Measurements from ENCODE around the gene CNGA3. TPM values are rescaled to one million over a fixed set of nuclear protein-coding genes. Genes with fewer than 3 reads are reported as not detected.

The CNGA3 gene
- total and polyA plus RNA-seq, 2 donors (not counting 3 experiments of a cell fraction or from before 2014, with no cell fraction given): not detected

GRCh38 chr2:98311771-98312545, 34.3 kb upstream of the CNGA3 start:
- Histone ChIP-seq H3K27me3 (ENCODE audit: control insufficient read depth in 2 of 2, insufficient read depth in 2 of 2, low read length in 2 of 2) (peaks cover 4 to 14% of the 10 kb centered on the region in 2 experiments), H2AFZ (ENCODE audit: low read depth, low read length) (no peak overlapping the region), H3K4me3 (replicated peaks in 1 of 3; ENCODE audit: insufficient read depth in 1 of 3, low read depth in 1 of 3, low read length in 3 of 3) (no peak overlapping the region), H3K4me2 (ENCODE audit: insufficient read depth, low read length) (no peak overlapping the region), H3K27ac (ENCODE audit: insufficient read depth, low read depth, low read length) (no peak overlapping the region), H3K4me1 (ENCODE audit: control insufficient read depth, extremely low read depth, insufficient read depth, low read length) (no peaks in the 10 kb centered on the region), H4K20me1 (replicated peaks; ENCODE audit: control insufficient read depth, extremely low read depth, insufficient read depth, low read length) (no peaks in the 10 kb centered on the region), H3K36me3 (ENCODE audit: control insufficient read depth in 2 of 2, extremely low read depth in 1 of 2, insufficient read depth in 2 of 2, low read length in 2 of 2) (no peaks in the 10 kb centered on the region), H3K79me2 (ENCODE audit: control insufficient read depth, insufficient read depth, low read length) (no peaks in the 10 kb centered on the region), H3K9me3 (replicated peaks; ENCODE audit: control insufficient read depth, insufficient read depth, low read length) (no peaks in the 10 kb centered on the region), H3K9ac (replicated peaks; ENCODE audit: extremely low read depth, insufficient read depth, low read length) (no peak overlapping the region), H3K9me1 (replicated peaks; ENCODE audit: control insufficient read depth, extremely low read depth, insufficient read depth, low read length) (no peaks in the 10 kb centered on the region)
- BruUV-seq (replicated peaks): no TSS peak
- intact Hi-C loops (cut with micrococcal nuclease): no loop called here
- TF ChIP-seq POLR2AphosphoS5 (IDR thresholded peaks at IDR 0.05; ENCODE audit: insufficient read depth, low read depth, low read length) (no peak), JUN (IDR thresholded peaks at IDR 0.05; ENCODE audit: borderline replicate concordance, insufficient read depth, insufficient read length, low read depth) (no peak)
- POLR2A ChIA-PET: no interaction called here
- CTCF ChIA-PET: no interaction called here
- DNase-seq (ENCODE audit: low read depth, low spot score) (no peak), FAIRE-seq (no peak)
- dilution Hi-C loops (cut with MboI; ENCODE audit: extremely low pct_ligation_motif_present, low sequenced_read_pairs): no loop called here

DNA sequence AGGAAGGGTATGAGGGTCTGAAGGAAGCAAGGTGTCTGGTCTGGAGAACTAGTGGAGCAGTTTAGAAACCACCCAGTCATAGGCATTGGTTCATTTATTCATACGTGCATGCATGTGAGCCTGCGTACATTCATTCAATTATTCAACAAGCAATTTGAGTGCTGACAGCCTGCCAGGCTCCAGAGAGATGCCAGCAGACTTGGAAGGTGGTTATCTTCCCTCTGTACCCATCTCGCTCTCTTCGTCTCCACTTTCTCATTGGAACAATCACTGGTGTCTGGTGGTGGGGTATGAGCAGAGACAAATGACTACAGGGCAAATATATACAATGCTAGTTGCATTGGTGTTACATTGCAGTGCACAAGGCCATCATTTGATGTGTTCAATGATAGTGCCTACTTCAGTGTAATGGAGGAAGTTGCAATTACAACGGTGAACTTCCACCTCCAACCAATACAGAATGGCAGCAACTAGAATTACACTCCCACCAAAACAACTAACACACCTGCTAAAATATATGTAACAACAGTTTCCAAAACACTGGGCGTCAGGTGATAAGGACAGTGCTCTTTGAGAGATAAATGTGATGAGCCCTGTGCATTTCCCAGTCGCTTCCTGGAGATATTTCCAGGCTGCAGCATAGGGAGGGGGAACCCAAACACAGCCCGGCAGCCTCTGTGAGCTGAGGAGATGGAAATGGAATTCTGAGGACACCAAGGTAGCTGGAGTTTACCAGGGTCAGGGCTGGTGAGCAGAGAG, 32.6 kb upstream of the CNGA3 start:
- TF ChIP-seq MYC (IDR thresholded peaks at IDR 0.05; ENCODE audit: low read depth, low read length) (no peak), FOS (IDR thresholded peaks at IDR 0.05; ENCODE audit: borderline replicate concordance, insufficient read depth, low read length) (no peak), POLR2AphosphoS5 (IDR thresholded peaks at IDR 0.05; ENCODE audit: insufficient read depth, low read depth, low read length) (no peak), GATA2 (IDR thresholded peaks at IDR 0.05; ENCODE audit: insufficient read depth, insufficient read length, low read depth, low read length) (no peak), POLR2A (IDR thresholded peaks at IDR 0.05; ENCODE audit: low read depth, low read length) (no peak), EZH2 (IDR thresholded peaks at IDR 0.05; ENCODE audit: borderline replicate concordance, low read depth, low read length, severe bottlenecking) (no peak), MAX (IDR thresholded peaks at IDR 0.05; ENCODE audit: insufficient read depth, insufficient read length) (no peak), JUN (IDR thresholded peaks at IDR 0.05; ENCODE audit: borderline replicate concordance, insufficient read depth, insufficient read length, low read depth) (no peak)
- TF ChIP-seq, protein P1, sequence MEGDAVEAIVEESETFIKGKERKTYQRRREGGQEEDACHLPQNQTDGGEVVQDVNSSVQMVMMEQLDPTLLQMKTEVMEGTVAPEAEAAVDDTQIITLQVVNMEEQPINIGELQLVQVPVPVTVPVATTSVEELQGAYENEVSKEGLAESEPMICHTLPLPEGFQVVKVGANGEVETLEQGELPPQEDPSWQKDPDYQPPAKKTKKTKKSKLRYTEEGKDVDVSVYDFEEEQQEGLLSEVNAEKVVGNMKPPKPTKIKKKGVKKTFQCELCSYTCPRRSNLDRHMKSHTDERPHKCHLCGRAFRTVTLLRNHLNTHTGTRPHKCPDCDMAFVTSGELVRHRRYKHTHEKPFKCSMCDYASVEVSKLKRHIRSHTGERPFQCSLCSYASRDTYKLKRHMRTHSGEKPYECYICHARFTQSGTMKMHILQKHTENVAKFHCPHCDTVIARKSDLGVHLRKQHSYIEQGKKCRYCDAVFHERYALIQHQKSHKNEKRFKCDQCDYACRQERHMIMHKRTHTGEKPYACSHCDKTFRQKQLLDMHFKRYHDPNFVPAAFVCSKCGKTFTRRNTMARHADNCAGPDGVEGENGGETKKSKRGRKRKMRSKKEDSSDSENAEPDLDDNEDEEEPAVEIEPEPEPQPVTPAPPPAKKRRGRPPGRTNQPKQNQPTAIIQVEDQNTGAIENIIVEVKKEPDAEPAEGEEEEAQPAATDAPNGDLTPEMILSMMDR (IDR thresholded peaks at IDR 0.05; ENCODE audit: extremely low read depth in 1 of 2, insufficient read depth in 1 of 2, low read depth in 1 of 2, low read length in 2 of 2): no peak
- H3K79me2 ChIP-seq (ENCODE audit: control insufficient read depth, insufficient read depth, low read length): no peaks in the 10 kb centered on the region
- H3K36me3 ChIP-seq (ENCODE audit: control insufficient read depth in 2 of 2, extremely low read depth in 1 of 2, insufficient read depth in 2 of 2, low read length in 2 of 2): no peaks in the 10 kb centered on the region
- ChIA-PET CTCF (no interaction called here), POLR2A (no interaction called here)
- no peak overlapping the region for H3K9ac ChIP-seq (replicated peaks; ENCODE audit: extremely low read depth, insufficient read depth, low read length)
- no peak overlapping the region for H3K4me2 ChIP-seq (ENCODE audit: insufficient read depth, low read length)
- peaks cover 0 to 8% of the 10 kb centered on the region in 2 experiments for H3K27me3 ChIP-seq (ENCODE audit: control insufficient read depth in 2 of 2, insufficient read depth in 2 of 2, low read length in 2 of 2)
- no peak overlapping the region for H2AFZ ChIP-seq (ENCODE audit: low read depth, low read length)
- FAIRE-seq (no peak), DNase-seq (ENCODE audit: low read depth, low spot score) (no peak)
- no peaks in the 10 kb centered on the region for H3K9me1 ChIP-seq (replicated peaks; ENCODE audit: control insufficient read depth, extremely low read depth, insufficient read depth, low read length)
- no peaks in the 10 kb centered on the region for H3K4me1 ChIP-seq (ENCODE audit: control insufficient read depth, extremely low read depth, insufficient read depth, low read length)
- H4K20me1 ChIP-seq (replicated peaks; ENCODE audit: control insufficient read depth, extremely low read depth, insufficient read depth, low read length): no peaks in the 10 kb centered on the region
- intact Hi-C loops (cut with micrococcal nuclease) (no loop called here), dilution Hi-C loops (cut with MboI; ENCODE audit: extremely low pct_ligation_motif_present, low sequenced_read_pairs) (no loop called here)
- no peaks in the 10 kb centered on the region for H3K9me3 ChIP-seq (replicated peaks; ENCODE audit: control insufficient read depth, insufficient read depth, low read length)
- H3K27ac ChIP-seq (ENCODE audit: insufficient read depth, low read depth, low read length): no peak overlapping the region
- no peak overlapping the region for H3K4me3 ChIP-seq (replicated peaks in 1 of 3; ENCODE audit: insufficient read depth in 1 of 3, low read depth in 1 of 3, low read length in 3 of 3)
- no TSS peak for BruUV-seq (replicated peaks)
